H1 (cell line): ENCODE results near the gene KLB. TPM values are rescaled to one million over a fixed set of nuclear protein-coding genes. Genes with fewer than 3 reads are reported as not detected.

Experiments used
- CTCF ChIA-PET: fragments of 300-600 bp; sonication (Branson Sonifier 250); formaldehyde crosslinking; loops from one replicate; lab custom pipeline; 2021; ENCODE audit not compliant: partially characterized antibody; lab: Charles Lee
- POLR2A ChIA-PET: fragments of 300-600 bp; sonication (Branson Sonifier 250); formaldehyde crosslinking; loops from one replicate; lab custom pipeline; 2021; ENCODE audit warnings: inconsistent platforms; ENCODE audit not compliant: partially characterized antibody; lab: Charles Lee
- DNase-seq, 2 experiments: peaks; one replicate each; pipeline versions ENCODE4 v3.0.0 to v3.0.0-alpha.2; 2010 to 2022; ENCODE audit warnings: low spot score in 2 of 2, low read depth in 1 of 2, mixed read lengths in 1 of 2
- FAIRE-seq: peaks from 2 replicates; lab custom pipeline; 2011; peaks lifted over from hg19 to GRCh38; lab: Jason Lieb, UNC
- H2AFZ ChIP-seq: 2 replicates; pipeline ENCODE4 v1.8.1; 2012; ENCODE audit warnings: low read length, inconsistent platforms
- H2AK5ac ChIP-seq: 2 replicates; pipeline ENCODE4 v1.6.1; 2013; ENCODE audit warnings: low read depth, low read length
- H2BK120ac ChIP-seq: replicated peaks from 2 replicates; pipeline ENCODE3; 2013; ENCODE audit warnings: low read depth, low read length, inconsistent platforms
- H2BK12ac ChIP-seq: 2 replicates; pipeline ENCODE4 v1.6.1; 2013; ENCODE audit warnings: low read depth, low read length
- H2BK15ac ChIP-seq: 2 replicates; pipeline ENCODE4 v1.6.1; 2013; ENCODE audit warnings: low read length
- H2BK20ac ChIP-seq: 2 replicates; pipeline ENCODE4 v1.6.1; 2013; ENCODE audit warnings: low read length
- H2BK5ac ChIP-seq: 2 replicates; pipeline ENCODE4 v1.6.1; 2013; ENCODE audit warnings: low read depth, low read length
- H3K14ac ChIP-seq: 2 replicates; pipeline ENCODE4 v1.6.1; 2013; ENCODE audit warnings: inconsistent platforms; ENCODE audit not compliant: insufficient read length
- H3K18ac ChIP-seq: 2 replicates; pipeline ENCODE4 v1.6.1; 2013; ENCODE audit warnings: low read length; ENCODE audit errors: extremely low read depth
- H3K23ac ChIP-seq: 2 replicates; pipeline ENCODE4 v1.6.1; 2013; ENCODE audit warnings: inconsistent platforms; ENCODE audit not compliant: insufficient read length
- H3K23me2 ChIP-seq: 2 replicates; pipeline ENCODE4 v1.6.1; 2013; ENCODE audit warnings: low read depth, low read length
- H3K27ac ChIP-seq: 2 replicates; pipeline ENCODE4 v1.6.1; 2011; ENCODE audit warnings: low read depth, low read length, inconsistent platforms
- H3K27me3 ChIP-seq, 4 experiments: replicated peaks in 1 of 4; 1 replicate in 1 of 4; 2 replicates in 3 of 4; pipeline versions ENCODE4 v1.6.1 to v1.8.1; 2011 to 2013; ENCODE audit warnings: low read length in 3 of 4, mild to moderate bottlenecking in 3 of 4, inconsistent platforms in 2 of 4, mixed read lengths in 2 of 4, moderate library complexity in 1 of 4; ENCODE audit not compliant: control insufficient read depth in 3 of 4, insufficient read depth in 3 of 4; ENCODE audit errors: extremely low read depth in 1 of 4
- H3K36me3 ChIP-seq, 4 experiments: 2 replicates each; pipeline versions ENCODE4 v1.6.1 to v1.8.1; 2011 to 2013; ENCODE audit warnings: mild to moderate bottlenecking in 4 of 4, low read length in 3 of 4, moderate library complexity in 2 of 4, control low read depth in 1 of 4, inconsistent platforms in 1 of 4; ENCODE audit not compliant: insufficient read depth in 4 of 4, control insufficient read depth in 2 of 4
- H3K4ac ChIP-seq: replicated peaks from 2 replicates; pipeline ENCODE3; 2013; ENCODE audit warnings: low read length, low read depth, mixed read lengths, inconsistent platforms; ENCODE audit not compliant: insufficient read length
- H3K4me1 ChIP-seq, 4 experiments: replicated peaks in 1 of 4; 1 replicate in 1 of 4; 2 replicates in 3 of 4; pipeline versions ENCODE4 v1.6.1 to v1.8.1; 2011 to 2013; ENCODE audit warnings: low read length in 3 of 4, inconsistent platforms in 2 of 4, mixed read lengths in 1 of 4; ENCODE audit not compliant: insufficient read depth in 4 of 4, control insufficient read depth in 3 of 4
- H3K4me2 ChIP-seq, 2 experiments: 2 replicates each; pipeline versions ENCODE4 v1.6.1 to v1.8.1; 2011 to 2013; ENCODE audit warnings: low read depth in 2 of 2, low read length in 2 of 2, control low read depth in 1 of 2, inconsistent platforms in 1 of 2, mild to moderate bottlenecking in 1 of 2; ENCODE audit not compliant: insufficient read depth in 1 of 2
- H3K4me3 ChIP-seq, 4 experiments: fragments of 200-600, 300-600 bp in 1 of 4; sonication (generic), shearing (Covaris generic), sonication (Bioruptor Twin) in 1 of 4; 2 replicates each; pipeline versions ENCODE4 v1.5.1 to v1.8.1; 2011 to 2016; ENCODE audit warnings: low read length in 4 of 4, low read depth in 3 of 4, control low read depth in 2 of 4, inconsistent platforms in 2 of 4, mild to moderate bottlenecking in 2 of 4, mixed read lengths in 1 of 4, moderate library complexity in 1 of 4; ENCODE audit not compliant: insufficient read depth in 2 of 4; ENCODE audit errors: extremely low read depth in 1 of 4
- H3K56ac ChIP-seq: replicated peaks from 2 replicates; pipeline ENCODE3; 2013; ENCODE audit warnings: low read depth, mild to moderate bottlenecking, mixed read lengths, low read length, inconsistent platforms; ENCODE audit not compliant: insufficient read length
- H3K79me1 ChIP-seq: 2 replicates; pipeline ENCODE4 v1.6.1; 2013; ENCODE audit warnings: low read depth, low read length, control low read depth
- H3K79me2 ChIP-seq, 2 experiments: 2 replicates each; pipeline versions ENCODE4 v1.6.1 to v1.8.1; 2012 to 2013; ENCODE audit warnings: low read length in 2 of 2, mild to moderate bottlenecking in 2 of 2, inconsistent platforms in 1 of 2; ENCODE audit not compliant: insufficient read depth in 2 of 2, control insufficient read depth in 1 of 2
- H3K9ac ChIP-seq, 4 experiments: replicated peaks in 1 of 4; 1 replicate in 1 of 4; 2 replicates in 3 of 4; pipeline versions ENCODE4 v1.6.1 to v1.8.1; 2011 to 2013; ENCODE audit warnings: low read depth in 3 of 4, low read length in 3 of 4, control low read depth in 2 of 4, mild to moderate bottlenecking in 2 of 4, moderate library complexity in 2 of 4, inconsistent platforms in 1 of 4; ENCODE audit errors: extremely low read depth in 1 of 4
- H3K9me3 ChIP-seq, 2 experiments: 2 replicates each; pipeline versions ENCODE4 v1.6.1 to v1.8.1; 2012 to 2013; ENCODE audit warnings: mild to moderate bottlenecking in 2 of 2, moderate library complexity in 2 of 2, control low read depth in 1 of 2, inconsistent platforms in 1 of 2, low read depth in 1 of 2, low read length in 1 of 2, mixed read lengths in 1 of 2; ENCODE audit not compliant: insufficient read depth in 2 of 2
- H4K20me1 ChIP-seq, 2 experiments: replicated peaks in 1 of 2; 2 replicates each; pipeline versions ENCODE3 to v1.8.1; 2011 to 2013; ENCODE audit warnings: inconsistent platforms in 2 of 2, low read length in 2 of 2, mild to moderate bottlenecking in 1 of 2; ENCODE audit not compliant: insufficient read depth in 2 of 2, control insufficient read depth in 1 of 2
- H4K5ac ChIP-seq: 2 replicates; pipeline ENCODE4 v1.6.1; 2013; ENCODE audit warnings: low read length, low read depth, mixed read lengths, inconsistent platforms; ENCODE audit not compliant: insufficient read length
- H4K8ac ChIP-seq: 2 replicates; pipeline ENCODE4 v1.8.0; 2013; ENCODE audit warnings: mild to moderate bottlenecking, moderate library complexity, low read length, inconsistent platforms; ENCODE audit not compliant: insufficient read depth; ENCODE audit errors: extremely low read depth
- H4K91ac ChIP-seq: replicated peaks from 2 replicates; pipeline ENCODE3; 2013; ENCODE audit warnings: low read length, mixed read lengths, inconsistent platforms; ENCODE audit not compliant: insufficient read length
- KDM5A ChIP-seq: fragments of 200-600 bp; IDR thresholded peaks from 2 replicates; pipeline ENCODE4 v1.7.1; 2012; ENCODE audit warnings: mild to moderate bottlenecking, low read length, inconsistent platforms, mixed read lengths
- NANOG ChIP-seq: IDR thresholded peaks from 2 replicates; pipeline ENCODE4 v1.6.1; 2011; ENCODE audit warnings: low read length, low read depth, mild to moderate bottlenecking, inconsistent platforms; ENCODE audit not compliant: insufficient read depth, poor library complexity, severe bottlenecking
- POLR2A ChIP-seq, 2 experiments: IDR thresholded peaks; 1 replicate in 1 of 2; 2 replicates in 1 of 2; pipeline ENCODE4 v1.6.1; 2011; ENCODE audit warnings: low read depth in 2 of 2, low read length in 2 of 2, mild to moderate bottlenecking in 2 of 2; ENCODE audit errors: control extremely low read depth in 1 of 2
- TAF7 ChIP-seq: optimal IDR thresholded peaks from 2 replicates; pipeline ENCODE3; 2011; ENCODE audit warnings: low read depth, mild to moderate bottlenecking, inconsistent platforms, low read length, moderate library complexity, borderline replicate concordance
- WGBS, 2 experiments: shearing (Covaris generic) in 1 of 2; methylation state at CpG; one replicate each; pipeline versions ENCODE4 v1.1.6 to v1.1.7; 2013 to 2015; ENCODE audit warnings: low lambda C conversion rate in 2 of 2, mixed read lengths in 2 of 2, inconsistent platforms in 1 of 2, low coverage in 1 of 2, missing lambda C conversion rate in 1 of 2; ENCODE audit not compliant: insufficient replicate concordance in 2 of 2, insufficient coverage in 1 of 2, insufficient read length in 1 of 2; ENCODE audit errors: extremely low coverage in 1 of 2, missing lambda C conversion rate in 1 of 2; 5-methylcytosine and 5-hydroxymethylcytosine counted together
- polyA plus RNA-seq, 7 experiments: library from polyadenylated mRNA; depleted of rRNA in 3 of 7; stranded (reverse) in 5 of 7; unstranded in 2 of 7; fragments of >200 nt in 5 of 7; fragments of 200-250 nt in 2 of 7; gene quantifications; 1 replicate in 5 of 7; 2 replicates in 1 of 7; 4 replicates in 1 of 7; pipeline versions ENCODE4 v1.2.1 to v1.2.3, GENCODE V29; 2011 to 2013; ENCODE audit warnings: missing spikeins in 2 of 7, mixed read lengths in 2 of 7
- total RNA-seq: library from RNA; stranded (reverse); fragmentation: NEBNext Ultra II Directional; extraction: Animal tissue kit (Norgen Biotek cat#: 25700); gene quantifications from 2 replicates; pipeline ENCODE4 v1.2.1, GENCODE V29; 2021

KLB gene
- total and polyA plus RNA-seq, 2 of the 8 experiments (the other 6 are each of a cell fraction or from before 2014, with no cell fraction given), result 0.03 TPM; not detected in 1

DNA sequence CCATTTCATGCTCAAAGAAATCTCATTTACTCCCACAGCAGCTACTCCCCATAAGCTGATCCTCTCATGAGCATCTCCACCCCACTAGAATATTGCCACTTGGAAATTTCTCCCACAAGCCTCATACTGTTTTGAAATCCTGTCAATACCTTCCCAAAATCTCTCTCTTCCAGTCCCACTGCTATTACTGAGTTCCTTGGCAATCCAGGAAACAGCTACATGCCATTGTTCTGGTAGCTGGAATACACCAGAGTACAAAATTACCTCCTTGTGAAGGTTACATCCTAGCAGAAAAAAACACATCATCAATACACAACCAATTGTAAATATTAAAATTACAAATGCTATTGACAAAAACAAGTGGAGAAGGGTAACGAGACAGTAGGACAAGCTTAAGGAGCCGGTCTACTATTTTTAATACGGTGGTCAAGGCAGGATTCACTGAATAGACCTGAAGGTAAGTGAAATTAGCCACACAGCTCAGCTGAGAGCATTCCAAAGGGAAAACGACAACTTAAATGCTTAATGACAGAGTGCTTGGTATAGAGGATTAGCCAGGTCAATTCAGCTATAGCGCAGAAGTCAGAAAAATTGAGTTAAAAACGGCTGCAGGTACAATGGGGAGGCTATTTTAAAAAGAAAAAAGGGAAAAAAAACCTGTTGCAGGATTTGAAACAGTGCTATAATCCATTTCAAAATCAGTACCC is 45.6 kb downstream of the KLB start:
- Histone ChIP-seq H3K79me2 (peaks cover 0 to 20% of the 10 kb centered on the region in 2 experiments; a peak in 2 of 4 replicates), H4K5ac (no peak overlapping the region), H2BK5ac (no peak overlapping the region), H2AK5ac (no peak overlapping the region), H4K8ac (no peak overlapping the region), H2AFZ (no peak overlapping the region), H2BK20ac (no peak overlapping the region), H4K91ac (no peak overlapping the region), H2BK15ac (no peak overlapping the region), H3K4me1 (peaks cover 0 to 5% (median 2%) of the 10 kb centered on the region in 4 experiments; a peak in 2 of 7 replicates), H3K56ac (no peak overlapping the region), H3K27ac (no peak overlapping the region), H3K23me2 (peaks cover 1% of the 10 kb centered on the region; the same call in 1 of the 2 replicates), H3K23ac (no peak overlapping the region), H3K18ac (no peak overlapping the region), H3K27me3 (no peaks in the 10 kb centered on the region), H3K9ac (no peak overlapping the region), H3K9me3 (no peaks in the 10 kb centered on the region), H3K79me1 (no peaks in the 10 kb centered on the region; the same call in 1 of the 2 replicates), H3K14ac (no peak overlapping the region), H2BK12ac (no peak overlapping the region), H3K36me3 (peaks cover 29 to 72% (median 52%) of the 10 kb centered on the region in 4 experiments), H3K4me3 (no peak overlapping the region), H4K20me1 (peaks cover 8 to 11% of the 10 kb centered on the region in 2 experiments), H2BK120ac (no peak overlapping the region), H3K4me2 (no peak overlapping the region), H3K4ac (no peak overlapping the region)
- 88% methylated on average over 6 of the region's 6 CpGs; no CpG with 5 or more reads in 1 of the 2 experiments for WGBS, 2 experiments
- TF ChIP-seq KDM5A (no peak), NANOG (no peak), POLR2A (IDR thresholded peaks at IDR 0.05; ENCODE audit: control extremely low read depth in 1 of 2, low read depth in 2 of 2, low read length in 2 of 2) (peak in 1 of 2 experiments; percentile 60; a peak in 2 of 3 replicates), TAF7 (peak; percentile 12)
- CTCF ChIA-PET, result interaction anchor here (0.9 kb wide), 1 partner anchor 17 kb away, joined by 6 read pairs; no protein-coding TSS in a partner anchor
- DNase-seq (no peak), FAIRE-seq (no peak)
- POLR2A ChIA-PET, result interaction anchor here (0.6 to 5.4 kb wide), 16 partner anchors 9 to 519 kb away, joined by 3 to 49 read pairs (median 3); partner anchors contain the start of gene UGDH
